Aorta (tissue), 5 donors: ENCODE results near the gene RETSAT. TPM values are rescaled to one million over a fixed set of nuclear protein-coding genes. Genes with fewer than 3 reads are reported as not detected.

Experiments used
- ATAC-seq: fragments of 200-7000 bp; cut with Tn5 transposase; one replicate; pipeline ENCODE4 v1.9.1; 2022; ENCODE audit warnings: moderate library complexity; ENCODE audit not compliant: low FRiP score
- DNase-seq, 2 donors: peaks; one replicate each; pipeline ENCODE4 v3.0.0-alpha.2; 2020
- H3K27ac ChIP-seq, 2 donors: one replicate each; pipeline ENCODE4 v1.5.1; 2013; ENCODE audit warnings: low read length in 2 of 2, mild to moderate bottlenecking in 2 of 2, moderate library complexity in 2 of 2, control low read depth in 1 of 2, inconsistent platforms in 1 of 2, low read depth in 1 of 2
- H3K27me3 ChIP-seq, 2 donors: one replicate each; pipeline ENCODE4 v1.6.1; 2013; ENCODE audit warnings: control low read depth in 1 of 2, low read length in 1 of 2, mild to moderate bottlenecking in 1 of 2, moderate library complexity in 1 of 2; ENCODE audit not compliant: insufficient read depth in 2 of 2, control insufficient read depth in 1 of 2
- H3K36me3 ChIP-seq, 2 donors: one replicate each; pipeline ENCODE4 v1.6.1; 2013; ENCODE audit warnings: control low read depth in 1 of 2, low read length in 1 of 2, mild to moderate bottlenecking in 1 of 2; ENCODE audit not compliant: insufficient read depth in 2 of 2, control insufficient read depth in 1 of 2
- H3K4me1 ChIP-seq, 2 donors: one replicate each; pipeline ENCODE4 v1.6.1; 2013; ENCODE audit warnings: low read length in 2 of 2, control low read depth in 1 of 2, mild to moderate bottlenecking in 1 of 2, moderate library complexity in 1 of 2; ENCODE audit not compliant: insufficient read depth in 2 of 2, control insufficient read depth in 1 of 2
- H3K4me3 ChIP-seq, 2 donors: one replicate each; pipeline ENCODE4 v1.5.1; 2013; ENCODE audit warnings: low read length in 2 of 2, control low read depth in 1 of 2, mild to moderate bottlenecking in 1 of 2
- H3K9me3 ChIP-seq: one replicate; pipeline ENCODE4 v1.6.1; 2013; ENCODE audit warnings: mild to moderate bottlenecking, low read length; ENCODE audit not compliant: control insufficient read depth
- WGBS, 2 donors: extraction: QIAGEN DNeasy Blood & Tissue Kit; methylation state at CpG; one replicate each; pipeline ENCODE4 v1.1.7; 2013; 5-methylcytosine and 5-hydroxymethylcytosine counted together
- intact Hi-C, 2 donors: fragments of 100-400 bp; cut with DNase I; formaldehyde crosslinking; loops; one replicate each; pipeline versions ENCODE4 v1.14.2 to v1.15.0; 2022
- polyA plus RNA-seq, 2 donors: library from polyadenylated mRNA; stranded (reverse); fragments of 200-250 nt; gene quantifications; one replicate each; pipeline ENCODE4 v1.2.3, GENCODE V29; 2013
- total RNA-seq, 2 donors: library from RNA; stranded (reverse); fragmentation: NEBNext Ultra II Directional; extraction: Animal tissue kit (Norgen Biotek cat#: 25700); gene quantifications; one replicate each; pipeline ENCODE4 v1.2.1, GENCODE V29; 2021
- donor health status: healthy with polysubstance abuse.
- donor health status: Bipolar disorder and iron deficiency.
- donor health status: DM: no; HTN: no; CAD: no.
- donor health status: DM: no; HTN: no; CAD: no.
- donor health status: DM: yes; HTN: yes; CAD: no.

Gene RETSAT
- total and polyA plus RNA-seq, 4 donors = 18.9 to 29.5 (median 23.3) TPM

DNA sequence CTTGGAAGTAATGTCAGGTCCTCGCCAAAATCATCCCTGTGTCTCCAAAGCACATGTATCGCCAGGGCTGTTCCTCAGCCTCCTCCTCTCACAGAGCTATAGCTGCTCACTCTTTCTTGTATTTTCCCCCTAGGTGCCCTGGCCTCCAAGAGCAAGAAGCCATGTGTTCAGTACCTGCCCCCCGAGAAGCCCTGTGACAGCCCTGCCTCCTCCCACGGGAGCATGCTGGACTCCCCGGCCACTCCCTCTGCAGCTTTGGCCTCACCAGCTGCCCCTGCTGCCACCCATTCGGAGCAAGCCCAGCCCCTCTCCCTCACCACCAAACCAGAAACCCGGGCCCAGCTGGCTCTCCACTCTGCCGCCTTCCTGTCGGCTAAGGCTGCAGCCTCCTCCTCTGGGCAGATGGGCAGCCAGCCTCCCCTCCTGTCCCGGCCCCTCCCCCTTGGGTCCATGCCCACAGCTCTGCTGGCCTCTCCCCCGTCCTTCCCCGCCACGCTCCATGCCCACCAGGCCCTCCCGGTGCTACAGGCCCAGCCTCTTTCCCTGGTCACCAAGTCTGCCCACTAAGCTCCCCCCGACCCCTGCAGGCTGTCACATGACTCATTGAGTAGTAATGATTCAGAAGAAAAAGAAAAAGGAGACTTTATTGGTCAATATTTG lies 45.3 kb downstream of the RETSAT start:
- no peaks in the 10 kb centered on the region for H3K9me3 ChIP-seq
- H3K27ac ChIP-seq = peak overlapping the region in 1 of 2 donors; percentile 2
- 15 to 19% methylated on average over 15 of the region's 15 CpGs for WGBS, 2 donors
- peak; percentile 82 to 89 for DNase-seq
- no peak overlapping the region for H3K4me3 ChIP-seq
- no peaks in the 10 kb centered on the region for H3K27me3 ChIP-seq
- no peaks in the 10 kb centered on the region for H3K4me1 ChIP-seq
- no peaks in the 10 kb centered on the region for H3K36me3 ChIP-seq
- intact Hi-C loops = no loop called here
- peak; percentile 69 for ATAC-seq

DNA sequence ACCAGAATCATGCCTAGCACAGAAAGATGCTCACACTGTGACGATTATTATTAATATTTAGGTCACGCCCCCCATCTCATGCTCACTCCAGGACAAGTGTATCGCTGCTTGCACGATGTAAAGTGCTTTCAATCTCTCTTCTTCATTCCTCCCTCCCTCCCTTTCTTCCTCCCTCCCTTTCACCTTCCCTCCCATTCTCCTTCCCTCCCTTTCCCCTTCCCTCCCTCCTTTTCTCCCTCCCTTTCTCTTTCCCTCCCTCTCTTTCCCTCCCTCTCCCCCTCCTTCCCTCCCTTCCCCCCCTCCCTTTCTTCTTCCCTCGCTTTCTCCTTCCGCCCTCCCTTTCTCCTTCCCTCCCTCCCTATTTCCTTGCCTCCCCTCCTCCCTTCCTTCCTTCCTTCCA lies 46.1 kb downstream of the RETSAT start:
- DNase-seq (no peak), ATAC-seq (no peak)
- H3K27ac ChIP-seq = no peak overlapping the region
- no peaks in the 10 kb centered on the region for H3K4me1 ChIP-seq
- intact Hi-C loops = no loop called here
- no peaks in the 10 kb centered on the region for H3K27me3 ChIP-seq
- 87 to 91% methylated on average over 6 of the region's 6 CpGs for WGBS, 2 donors
- no peak overlapping the region for H3K4me3 ChIP-seq
- no peaks in the 10 kb centered on the region for H3K9me3 ChIP-seq
- H3K36me3 ChIP-seq = no peaks in the 10 kb centered on the region

DNA sequence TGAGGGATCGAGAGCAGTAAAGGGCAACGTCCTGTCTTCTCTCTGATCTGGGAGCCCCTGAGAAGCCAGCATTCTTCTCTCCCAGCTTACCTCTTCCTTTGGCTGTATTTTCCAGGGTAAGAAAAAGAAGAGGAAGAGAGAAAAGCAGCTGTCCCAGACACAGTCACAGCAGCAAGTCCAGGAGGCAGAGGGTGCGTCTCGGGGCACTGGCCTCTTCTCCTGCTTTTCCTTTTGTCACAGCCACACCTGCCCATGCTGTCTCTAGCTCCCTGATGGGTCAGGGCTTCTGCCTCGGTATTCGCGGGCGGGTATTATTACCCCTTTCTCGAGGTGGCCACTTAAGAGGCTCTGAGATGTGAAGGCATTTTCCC lies 46.8 kb downstream of the RETSAT start:
- no peak for ATAC-seq
- Histone ChIP-seq H3K27ac (no peak overlapping the region), H3K4me3 (no peak overlapping the region), H3K4me1 (no peaks in the 10 kb centered on the region), H3K9me3 (no peaks in the 10 kb centered on the region), H3K27me3 (no peaks in the 10 kb centered on the region), H3K36me3 (no peaks in the 10 kb centered on the region)
- DNase-seq = no peak
- intact Hi-C loops = no loop called here
- 84 to 90% methylated on average over 9 of the region's 9 CpGs for WGBS, 2 donors

DNA sequence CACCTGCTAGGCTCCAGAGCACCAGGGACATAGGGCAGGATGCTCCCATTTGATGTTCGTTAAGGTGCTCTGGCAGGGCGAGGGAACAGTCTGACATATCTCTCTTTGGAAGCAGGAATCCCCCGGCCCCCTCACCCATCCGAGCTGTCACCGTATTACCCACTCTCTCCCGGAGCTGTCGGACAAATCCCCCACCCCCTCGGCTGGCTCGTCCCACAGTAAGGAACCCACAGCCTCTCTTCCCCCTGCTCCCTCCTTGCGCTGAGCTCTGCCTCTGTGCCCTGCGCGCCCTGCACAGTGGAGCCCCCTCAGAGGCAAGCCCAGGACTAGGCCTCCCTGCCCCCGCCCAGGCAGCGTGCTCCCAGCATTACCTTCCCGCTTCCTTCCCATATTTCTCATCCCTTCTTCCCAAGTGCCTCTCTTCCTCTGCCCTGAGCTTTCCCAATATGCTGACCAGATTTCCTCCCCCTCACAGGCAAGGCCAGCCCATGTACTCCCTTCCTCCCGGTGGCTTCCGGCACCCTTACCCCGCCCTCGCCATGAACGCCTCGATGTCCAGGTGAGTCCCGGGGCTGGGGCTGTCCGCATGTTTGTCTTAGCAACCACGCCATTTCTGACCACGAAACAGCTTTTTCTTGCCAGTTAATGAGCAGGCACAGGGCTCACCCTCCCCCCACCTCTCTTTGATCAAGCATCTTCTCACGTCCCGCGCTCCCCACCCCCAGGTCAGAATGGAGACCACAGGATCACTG lies 50.4 kb downstream of the RETSAT start:
- no peak for ATAC-seq
- H3K36me3 ChIP-seq = peaks cover 0 to 2% of the 10 kb centered on the region in 2 donors
- intact Hi-C loops = no loop called here

DNA sequence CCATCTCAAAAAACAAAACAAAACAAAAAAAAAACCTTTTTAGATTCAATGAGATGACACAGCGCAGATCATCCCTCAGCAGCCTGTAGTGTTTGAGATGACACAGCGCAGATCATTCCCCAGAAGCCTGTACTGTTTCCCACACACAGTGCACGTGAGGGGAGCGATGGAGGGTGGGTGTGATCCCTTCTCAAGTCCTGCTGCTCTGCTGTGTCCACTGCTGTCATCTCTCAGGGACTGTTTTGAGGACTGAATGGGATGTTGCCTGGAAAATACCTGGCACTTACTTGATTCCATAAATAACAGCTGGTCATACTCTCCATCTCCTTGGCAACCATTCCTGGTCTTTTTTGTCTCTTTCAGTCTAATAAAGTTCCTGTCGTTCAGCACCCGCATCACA lies 52.2 kb downstream of the RETSAT start:
- peaks cover 0 to 2% of the 10 kb centered on the region in 2 donors for H3K36me3 ChIP-seq
- H3K27me3 ChIP-seq = no peaks in the 10 kb centered on the region
- H3K9me3 ChIP-seq = no peaks in the 10 kb centered on the region
- DNase-seq (no peak), ATAC-seq (no peak)
- intact Hi-C loops = no loop called here
- no peak overlapping the region for H3K27ac ChIP-seq
- H3K4me1 ChIP-seq = no peaks in the 10 kb centered on the region
- 65 to 77% methylated on average over 6 of the region's 6 CpGs for WGBS, 2 donors
- no peak overlapping the region for H3K4me3 ChIP-seq

More for the DNA sequence above, 50.4 kb downstream of the RETSAT start:
- peak in 1 of 2 donors; percentile 63 for DNase-seq
- Histone ChIP-seq H3K4me3 (no peak overlapping the region), H3K4me1 (no peaks in the 10 kb centered on the region), H3K27ac (no peak overlapping the region), H3K9me3 (no peaks in the 10 kb centered on the region), H3K27me3 (no peaks in the 10 kb centered on the region)
- 89% methylated on average over 28 of the region's 28 CpGs for WGBS, 2 donors

Other genes starting within 250 kb of the RETSAT start
- gene TCF7L1, start 221.1 kb downstream of the RETSAT start, total RNA-seq = 10 to 100 TPM; 35.7 to 39.5 TPM
- gene TCF7L1, start 221.1 kb downstream of the RETSAT start, polyA plus RNA-seq = 10 to 100 TPM; 14.1 to 27.9 TPM
- gene TGOLN2, start 26.5 kb downstream of the RETSAT start, total RNA-seq = 100 to 1,000 TPM; 116 to 123 TPM
- gene TGOLN2, start 26.5 kb downstream of the RETSAT start, polyA plus RNA-seq = 10 to 100 TPM; 37.1 to 58.5 TPM
- gene ELMOD3, start 241 bp upstream of the RETSAT start, total RNA-seq = 10 to 100 TPM; 17.0 to 26.6 TPM
- gene ELMOD3, start 241 bp upstream of the RETSAT start, polyA plus RNA-seq = 10 to 100 TPM in 1 of 2 donors, 1 to 10 TPM in 1; 9.5 to 38.3 TPM
- 10 to 100 TPM; 67.1 to 78.5 TPM for gene CAPG, start 55.8 kb upstream of the RETSAT start, total RNA-seq
- 100 to 1,000 TPM in 1 of 2 donors, 10 to 100 TPM in 1; 24.9 to 103 TPM for gene CAPG, start 55.8 kb upstream of the RETSAT start, polyA plus RNA-seq
- gene SH2D6, start 64.2 kb upstream of the RETSAT start, total RNA-seq = not detected
- gene SH2D6, start 64.2 kb upstream of the RETSAT start, polyA plus RNA-seq = 1 to 10 TPM in 1 of 2 donors, not detected in 1; 1.5 TPM
- 100 to 1,000 TPM; 193 to 397 TPM for gene MAT2A, start 184.6 kb upstream of the RETSAT start, total RNA-seq
- gene MAT2A, start 184.6 kb upstream of the RETSAT start, polyA plus RNA-seq = 100 to 1,000 TPM in 1 of 2 donors, 10 to 100 TPM in 1; 48.8 to 167 TPM
- 10 to 100 TPM; 30.3 to 48.3 TPM for gene GGCX, start 207.0 kb upstream of the RETSAT start, total RNA-seq
- 10 to 100 TPM; 15.5 to 18.6 TPM for gene GGCX, start 207.0 kb upstream of the RETSAT start, polyA plus RNA-seq
- 10 to 100 TPM; 40.5 to 43.5 TPM for gene VAMP8, start 223.1 kb upstream of the RETSAT start, total RNA-seq
- gene VAMP8, start 223.1 kb upstream of the RETSAT start, polyA plus RNA-seq = 100 to 1,000 TPM in 1 of 2 donors, 10 to 100 TPM in 1; 23.9 to 256 TPM
- gene VAMP5, start 229.9 kb upstream of the RETSAT start, total RNA-seq = 10 to 100 TPM; 60.3 to 83.8 TPM
- gene VAMP5, start 229.9 kb upstream of the RETSAT start, polyA plus RNA-seq = 100 to 1,000 TPM; 180 to 186 TPM
- gene RNF181, start 241.2 kb upstream of the RETSAT start, total RNA-seq = 10 to 100 TPM; 76.0 to 98.5 TPM
- 100 to 1,000 TPM; 148 to 203 TPM for gene RNF181, start 241.2 kb upstream of the RETSAT start, polyA plus RNA-seq
- gene TMEM150A, start 248.2 kb upstream of the RETSAT start, total RNA-seq = 10 to 100 TPM; 13.9 to 19.2 TPM
- gene TMEM150A, start 248.2 kb upstream of the RETSAT start, polyA plus RNA-seq = 10 to 100 TPM; 17.8 to 27.8 TPM